Measurements from ENCODE around the gene TMEM132D.

Gene TMEM132D

GRCh38 chr12:129404556-129404955 lies 499.3 kb downstream of the TMEM132D start:
- no peak for DNase-seq

DNA sequence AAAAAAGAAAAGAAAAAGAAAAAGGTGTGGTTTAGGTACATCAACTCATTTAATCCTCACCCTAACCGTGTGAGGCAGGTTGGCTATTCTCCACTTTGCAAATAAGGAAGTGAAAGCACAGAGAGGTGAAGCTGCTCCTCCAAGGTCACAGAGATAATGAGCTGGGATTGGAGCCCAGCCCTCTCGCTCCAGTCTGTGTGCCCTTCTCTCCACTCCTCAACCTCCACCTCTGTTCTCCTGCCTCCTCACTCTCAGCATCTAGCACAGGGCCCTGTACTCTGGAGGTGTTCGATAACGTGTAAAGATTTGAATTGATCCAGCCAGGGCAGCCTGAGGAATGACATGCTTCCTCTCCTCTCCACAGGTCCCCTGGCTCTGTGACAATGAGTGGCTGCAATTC lies 502.3 kb downstream of the TMEM132D start:
- DNase-seq: no peak

- no peak for DNase-seq
These were observed 509.5 kb downstream of the TMEM132D start for GRCh38 chr12:129394177-129394825.

DNA sequence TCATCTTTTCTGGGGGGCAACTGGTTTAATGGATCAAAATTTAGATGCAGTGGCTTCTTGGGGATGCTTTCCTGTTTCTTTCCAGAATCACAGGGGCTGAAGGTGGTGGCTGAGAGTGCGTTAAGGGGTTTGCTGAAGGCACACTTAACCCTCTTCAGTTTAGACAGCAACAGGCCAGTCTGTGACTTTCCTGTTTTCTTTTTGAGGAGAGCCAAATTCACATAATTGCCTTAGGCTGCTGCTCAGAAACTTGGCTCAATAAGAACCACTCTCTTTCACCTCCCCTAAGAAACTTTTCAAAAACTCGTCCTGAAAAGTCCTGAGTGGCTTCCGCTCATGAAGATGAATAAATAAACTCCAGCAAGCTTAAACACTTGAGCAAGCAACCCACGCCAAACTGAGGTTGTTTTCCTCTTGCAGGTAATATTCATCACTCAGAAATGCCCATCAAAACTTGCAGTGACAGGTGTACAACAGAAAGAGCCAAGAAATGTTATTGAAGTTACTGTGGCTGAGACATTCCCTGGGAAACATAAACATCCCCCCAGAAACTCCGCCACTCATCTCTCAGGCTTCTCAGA lies 510.4 kb downstream of the TMEM132D start:
- no peak for DNase-seq

DNA sequence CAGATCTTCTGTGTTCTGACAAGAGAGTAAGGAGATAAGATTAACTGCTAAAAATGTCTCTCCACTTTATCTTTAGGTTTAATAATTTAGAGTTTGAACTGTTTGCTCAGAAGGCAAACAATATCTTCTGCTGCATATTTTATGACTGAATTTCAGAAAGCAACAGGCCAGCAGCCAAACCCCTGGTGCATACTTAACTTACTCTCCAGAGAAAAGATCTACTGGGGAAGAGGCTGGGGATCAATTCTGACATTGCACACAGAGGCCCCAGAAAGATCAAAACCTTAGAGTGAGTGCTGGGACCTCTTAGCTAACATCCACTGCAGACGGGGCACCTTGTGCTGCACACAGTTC lies 518.2 kb downstream of the TMEM132D start:
- DNase-seq: no peak

GRCh38 chr12:129383956-129384355 lies 519.9 kb downstream of the TMEM132D start:
- no peak for DNase-seq

GRCh38 chr12:129381715-129382114 lies 522.1 kb downstream of the TMEM132D start:
- DNase-seq: no peak

DNA sequence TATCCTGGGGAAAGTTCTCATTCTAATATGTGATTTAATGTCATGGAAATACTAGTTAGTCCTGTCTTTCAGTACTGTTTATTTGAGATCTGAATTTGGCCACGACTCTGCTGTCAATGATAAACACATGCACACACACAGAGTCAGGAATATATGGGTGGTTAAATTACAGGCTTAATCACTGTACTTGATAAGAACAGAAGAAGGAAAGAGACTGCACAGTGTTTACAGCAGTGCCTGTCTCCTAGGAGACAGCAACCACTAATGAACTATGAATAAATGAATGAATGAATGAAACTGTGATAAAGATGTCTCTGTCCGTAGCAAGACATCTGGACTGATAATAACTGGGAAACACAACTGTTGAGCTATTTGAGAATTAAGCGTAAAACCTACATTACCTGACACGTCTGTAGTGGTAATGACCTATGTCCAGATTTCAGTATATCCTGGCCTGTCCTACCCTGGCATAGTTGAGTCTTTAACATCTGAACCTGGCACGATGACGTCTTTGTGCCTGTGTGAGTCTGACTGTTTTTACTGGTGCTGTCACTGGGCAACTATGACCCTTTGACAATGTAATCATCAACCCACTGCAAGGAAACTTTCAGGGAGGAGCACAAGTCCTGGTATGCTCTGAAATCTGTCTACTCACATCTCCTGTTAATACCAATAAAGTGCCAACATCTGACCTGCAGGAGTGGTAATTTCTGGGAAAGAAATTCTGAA lies 524.6 kb downstream of the TMEM132D start:
- no peak for DNase-seq

- DNase-seq: no peak
These were observed 525.3 kb downstream of the TMEM132D start for GRCh38 chr12:129378496-129378895.

DNA sequence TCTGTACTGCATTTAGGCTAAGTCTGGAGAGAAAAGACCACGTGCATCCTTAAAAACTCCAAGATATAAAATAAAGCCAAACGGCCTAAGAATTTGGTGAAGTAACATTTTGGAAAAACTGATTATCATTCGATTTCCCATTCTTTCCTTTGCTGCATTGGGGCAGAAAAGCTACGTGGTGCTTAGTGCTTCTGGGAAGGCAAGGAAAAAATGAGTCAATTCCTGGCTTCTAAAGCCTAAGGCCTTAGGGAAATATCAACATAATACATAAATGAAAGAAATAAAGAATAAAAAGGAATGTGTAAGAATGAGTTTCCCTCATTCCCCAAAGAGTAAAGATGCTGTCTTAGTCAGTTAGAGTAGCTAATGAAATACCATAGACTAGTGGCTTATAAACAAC lies 530.1 kb downstream of the TMEM132D start:
- no peak for DNase-seq

DNA sequence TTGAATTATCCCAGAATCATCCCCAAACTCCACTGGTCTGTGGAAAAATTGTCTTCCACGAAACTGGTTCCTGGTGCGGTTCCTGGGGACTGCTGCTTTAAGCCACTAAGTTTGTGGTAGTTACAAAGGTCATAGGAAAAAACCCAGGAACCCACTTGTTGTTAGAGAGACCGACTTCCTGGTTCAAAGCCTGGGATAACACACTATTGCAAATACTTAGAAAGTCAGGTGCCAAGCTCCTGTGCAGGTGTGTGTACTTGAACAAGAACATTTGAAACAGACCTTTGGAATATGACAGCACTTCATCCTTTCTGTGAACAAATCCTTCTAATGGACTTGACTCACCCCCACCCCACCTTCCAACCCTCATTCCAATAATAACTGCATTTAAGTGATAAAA lies 530.9 kb downstream of the TMEM132D start:
- no peak for DNase-seq

DNA sequence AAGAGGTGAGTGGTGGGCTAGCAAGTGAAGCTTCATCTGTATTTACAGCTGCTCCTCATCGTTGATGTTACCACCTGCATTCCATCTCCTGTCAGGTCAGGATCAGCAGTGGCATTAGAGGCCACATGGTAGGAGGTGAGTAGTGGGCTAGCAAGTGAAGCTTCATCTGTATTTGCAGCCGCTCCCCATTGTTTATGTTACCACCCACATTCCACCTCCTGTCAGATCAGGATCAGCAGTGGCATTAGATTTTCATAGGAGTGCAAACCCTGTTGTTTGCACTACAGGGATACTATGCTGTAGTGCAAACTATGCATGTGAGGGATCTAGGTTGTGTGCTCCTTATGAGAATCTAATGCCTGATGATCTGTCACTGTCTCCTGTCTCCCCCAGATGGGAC lies 531.5 kb downstream of the TMEM132D start:
- no peak for DNase-seq

DNA sequence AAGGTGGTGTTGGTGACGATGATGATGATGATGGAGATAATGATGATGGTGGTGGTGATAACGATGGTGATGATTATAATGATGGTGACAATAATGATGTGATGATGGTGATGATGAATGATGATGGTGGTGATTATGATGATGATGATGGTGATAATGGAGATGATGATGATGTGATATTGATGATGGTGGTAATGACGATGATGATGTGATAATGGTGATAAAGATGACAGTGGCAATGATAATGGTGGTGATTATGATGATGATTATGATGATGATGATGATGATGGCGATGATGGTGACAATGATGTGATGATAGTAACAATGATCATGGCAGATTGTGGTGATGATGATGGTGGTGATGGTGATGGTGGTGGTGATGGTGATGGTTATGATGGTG lies 532.6 kb downstream of the TMEM132D start:
- no peak for DNase-seq

DNA sequence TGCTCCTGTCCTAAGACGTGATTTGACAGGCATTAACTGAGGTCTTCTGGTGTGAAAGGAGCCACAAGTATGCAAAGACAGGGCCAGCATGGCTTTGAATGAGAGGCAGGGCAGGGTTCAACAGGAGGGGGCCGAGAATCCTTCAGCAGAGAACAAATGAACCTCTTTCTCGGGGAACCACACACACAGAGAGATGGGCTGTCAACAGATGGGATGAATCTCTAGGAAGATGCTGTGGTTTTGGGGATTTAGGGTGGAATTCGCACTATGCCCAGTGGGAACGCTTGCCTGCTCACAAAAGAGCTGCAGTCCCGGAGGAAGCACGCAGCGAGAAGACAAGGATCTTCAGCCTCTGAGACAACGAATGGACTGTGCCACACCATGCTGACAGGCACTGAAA lies 537.2 kb downstream of the TMEM132D start:
- DNase-seq: no peak

GRCh38 chr12:129363041-129363440 lies 540.8 kb downstream of the TMEM132D start:
- DNase-seq: no peak

- DNase-seq: no peak
These were observed 546.6 kb downstream of the TMEM132D start for GRCh38 chr12:129357233-129357632.

DNA sequence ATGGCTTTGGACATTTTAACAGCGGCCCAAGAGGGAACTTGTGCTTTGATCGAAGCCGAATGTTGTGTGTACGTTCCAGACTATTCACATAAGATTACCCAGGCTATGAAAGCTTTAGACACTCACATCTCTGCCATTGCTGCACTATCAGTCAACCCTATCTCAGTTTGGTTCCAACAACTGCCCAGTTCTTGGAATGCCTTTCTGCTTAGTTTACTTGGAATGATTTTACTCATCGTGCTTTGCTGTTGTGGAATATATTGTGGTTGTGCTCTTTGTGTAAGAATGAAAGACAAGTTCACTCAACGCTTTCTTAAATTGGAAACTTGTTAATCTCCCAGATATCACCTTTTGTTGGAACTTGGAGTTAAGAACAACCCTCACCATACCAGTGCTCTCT lies 552.3 kb downstream of the TMEM132D start:
- DNase-seq: no peak

DNA sequence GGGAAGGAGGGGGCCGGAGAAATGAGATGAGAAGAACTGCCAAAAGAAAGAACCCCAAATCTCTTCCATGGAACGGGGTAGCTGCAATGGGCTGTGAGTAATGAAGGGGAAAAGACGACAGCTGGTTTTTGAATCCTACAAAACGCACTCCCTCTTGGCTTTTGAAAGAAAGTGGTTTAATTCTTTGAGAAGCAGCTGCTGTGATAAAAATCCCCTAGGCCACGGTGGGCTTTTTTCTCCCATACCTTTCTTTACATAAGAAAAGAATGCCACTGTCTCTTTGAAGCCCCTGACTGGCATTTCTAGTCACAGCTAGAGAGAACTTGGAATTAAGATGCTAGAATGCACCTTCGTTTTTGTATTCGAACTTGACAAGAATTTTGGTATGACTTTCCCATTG lies 564.5 kb downstream of the TMEM132D start:
- DNase-seq: no peak

DNA sequence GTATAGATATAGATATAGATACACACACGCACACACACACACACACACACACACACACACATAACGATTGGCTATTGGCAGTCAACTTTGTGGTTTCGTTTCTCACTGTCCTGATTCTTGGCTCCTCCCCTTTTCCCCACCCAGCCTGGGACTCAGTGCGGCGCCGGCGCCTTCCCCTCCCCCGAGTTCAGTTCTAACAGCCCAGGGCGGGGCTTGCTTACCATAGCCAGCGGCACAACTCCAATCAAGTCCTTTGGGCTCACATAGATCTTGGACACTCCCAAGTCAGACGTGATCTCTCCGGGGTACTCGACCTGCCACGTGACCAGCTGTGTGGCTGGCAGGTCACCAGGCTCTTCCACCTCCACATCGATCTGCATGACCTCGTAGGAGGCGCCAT lies 566.4 kb downstream of the TMEM132D start:
- no peak for DNase-seq

GRCh38 chr12:129335773-129336172 lies 568.1 kb downstream of the TMEM132D start:
- no peak for DNase-seq

GRCh38 chr12:129332286-129332685 lies 571.5 kb downstream of the TMEM132D start:
- DNase-seq: no peak

DNA sequence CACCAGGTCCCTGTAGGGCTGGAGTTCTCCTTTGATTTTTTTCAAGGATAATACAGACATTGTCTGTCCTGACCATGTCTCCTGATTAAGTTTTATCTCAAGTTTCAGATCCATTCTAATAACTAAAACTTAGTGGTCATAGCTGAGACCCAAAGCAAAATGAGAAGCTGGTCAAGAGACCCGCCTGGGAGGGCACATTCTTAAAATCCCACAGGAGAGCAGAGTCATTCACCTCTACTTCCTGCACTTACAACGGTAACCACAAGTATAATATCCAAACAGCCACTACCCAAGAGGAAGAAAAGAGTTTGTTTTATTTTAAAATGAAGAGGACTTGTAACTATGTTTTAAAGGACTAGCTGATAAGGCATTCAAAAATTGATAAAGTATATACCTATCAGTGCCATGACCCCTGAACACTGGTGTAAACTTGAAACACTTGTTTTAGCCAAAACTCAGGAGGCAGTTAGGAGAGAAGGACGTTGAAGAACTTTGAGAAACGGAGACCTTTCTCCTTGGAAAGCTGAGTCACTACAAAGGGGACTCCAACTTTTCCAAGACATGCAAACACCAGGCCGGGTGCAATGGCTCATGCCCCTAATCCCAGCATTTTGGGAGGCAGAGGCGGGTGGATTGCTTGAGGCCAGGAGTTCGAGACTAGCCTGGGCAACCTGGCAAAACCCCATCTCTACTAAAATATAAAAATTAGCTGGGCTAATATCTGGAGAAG lies 572.3 kb downstream of the TMEM132D start:
- DNase-seq: no peak

- DNase-seq: no peak
These were observed 575.6 kb downstream of the TMEM132D start for GRCh38 chr12:129328235-129328634.

GRCh38 chr12:129325566-129325965 lies 578.3 kb downstream of the TMEM132D start:
- no peak for DNase-seq
